SK-N-SH (cell line): ENCODE measurements around the gene HMMR. TPM values are rescaled to one million over a fixed set of nuclear protein-coding genes. Genes with fewer than 3 reads are reported as not detected.

Experiments used
- CTCF ChIA-PET: fragments of 300-600, 350-600 bp; formaldehyde crosslinking; extraction: SDS; loops from one replicate; lab custom pipeline; 2021; lab: Yijun Ruan, JAX
- POLR2A ChIA-PET: fragments of 350-600 bp; sonication (Branson Sonifier 250); formaldehyde crosslinking; extraction: SDS; loops from one replicate; lab custom pipeline; 2020; ENCODE audit warnings: antibody characterized with exemption, inconsistent platforms; lab: Yijun Ruan, JAX
- DNase-seq: peaks from one replicate; pipeline ENCODE4 v3.0.0; 2012
- H2AFZ ChIP-seq: fragments of 200-600 bp; sonication (generic); 2 replicates; pipeline ENCODE4 v1.8.1; 2016; ENCODE audit warnings: antibody characterized with exemption, mild to moderate bottlenecking, low read depth
- H3F3A ChIP-seq: fragments of 200-600 bp; sonication (generic); replicated peaks from 2 replicates; pipeline ENCODE3; 2016; ENCODE audit warnings: antibody characterized with exemption, mild to moderate bottlenecking; ENCODE audit not compliant: insufficient read depth
- H3K27ac ChIP-seq, 2 experiments: fragments of 200-500 bp in 1 of 2; fragments of 200-600 bp in 1 of 2; sonication (Bioruptor generic) in 1 of 2; sonication (generic), shearing (Covaris generic) in 1 of 2; 2 replicates each; pipeline versions ENCODE4 v1.5.1 to v1.6.1; 2014 to 2016; ENCODE audit warnings: low read depth in 2 of 2, inconsistent platforms in 1 of 2, low read length in 1 of 2, mild to moderate bottlenecking in 1 of 2, mixed read lengths in 1 of 2
- H3K27me3 ChIP-seq: fragments of 200-600 bp; sonication (generic), shearing (Covaris generic); 2 replicates; pipeline ENCODE4 v1.6.1; 2016; ENCODE audit warnings: mixed run types; ENCODE audit not compliant: insufficient read depth
- H3K36me3 ChIP-seq, 2 experiments: fragments of 200-500 bp in 1 of 2; fragments of 200-600 bp in 1 of 2; sonication (Bioruptor generic) in 1 of 2; sonication (generic) in 1 of 2; replicated peaks in 1 of 2; 2 replicates each; pipeline versions ENCODE3 to v1.5.1; 2014 to 2016; ENCODE audit warnings: low read length in 1 of 2, mild to moderate bottlenecking in 1 of 2; ENCODE audit not compliant: insufficient read depth in 2 of 2, control insufficient read depth in 1 of 2
- H3K4me1 ChIP-seq, 2 experiments: fragments of 200-500 bp in 1 of 2; fragments of 200-600 bp in 1 of 2; sonication (Bioruptor generic) in 1 of 2; sonication (generic), shearing (Covaris generic) in 1 of 2; 2 replicates each; pipeline versions ENCODE4 v1.5.1 to v1.6.1; 2014 to 2016; ENCODE audit warnings: low read depth in 1 of 2, low read length in 1 of 2, mixed run types in 1 of 2; ENCODE audit not compliant: insufficient read depth in 2 of 2, control insufficient read depth in 1 of 2
- H3K4me2 ChIP-seq: fragments of 200-600 bp; sonication (generic), shearing (Covaris generic); 2 replicates; pipeline ENCODE4 v1.6.1; 2017; ENCODE audit warnings: mixed run types
- H3K4me3 ChIP-seq, 2 experiments: fragments of 200-500 bp in 1 of 2; fragments of 200-600 bp in 1 of 2; sonication (Bioruptor generic) in 1 of 2; sonication (generic), shearing (Covaris generic) in 1 of 2; 2 replicates each; pipeline versions ENCODE4 v1.5.1 to v1.8.1; 2014 to 2016; ENCODE audit warnings: low read depth in 2 of 2, inconsistent platforms in 1 of 2, low read length in 1 of 2, mild to moderate bottlenecking in 1 of 2, mixed read lengths in 1 of 2, moderate library complexity in 1 of 2
- H3K79me2 ChIP-seq: fragments of 200-600 bp; sonication (generic); 2 replicates; pipeline ENCODE4 v1.8.1; 2017; ENCODE audit warnings: mild to moderate bottlenecking; ENCODE audit not compliant: insufficient read depth
- H3K9ac ChIP-seq: fragments of 200-600 bp; sonication (generic); 2 replicates; pipeline ENCODE4 v1.6.1; 2017; ENCODE audit warnings: mixed run types
- H3K9me2 ChIP-seq: fragments of 200-600 bp; sonication (generic); 2 replicates; pipeline ENCODE4 v1.6.1; 2017; ENCODE audit warnings: mixed run types
- H3K9me3 ChIP-seq: fragments of 200-600 bp; sonication (generic); 2 replicates; pipeline ENCODE4 v1.6.1; 2017; ENCODE audit warnings: mixed run types, mild to moderate bottlenecking, moderate library complexity
- H4K20me1 ChIP-seq: fragments of 200-600 bp; sonication (generic); 2 replicates; pipeline ENCODE4 v1.6.1; 2017; ENCODE audit warnings: mild to moderate bottlenecking, mixed run types; ENCODE audit not compliant: insufficient read depth
- CTCF ChIP-seq: fragments of 200-600 bp; sonication (generic); IDR thresholded peaks from 2 replicates; pipeline ENCODE4 v1.6.1; 2017; ENCODE audit warnings: antibody characterized with exemption, mild to moderate bottlenecking, moderate library complexity
- ELF1 ChIP-seq: IDR thresholded peaks from 2 replicates; pipeline ENCODE4 v1.4.0; 2012
- EZH2phosphoT487 ChIP-seq: fragments of 200-600 bp; sonication (generic); IDR thresholded peaks from 2 replicates; pipeline ENCODE4 v1.6.1; 2017; ENCODE audit warnings: low read depth, mixed run types, mild to moderate bottlenecking, antibody characterized with exemption, moderate library complexity, borderline replicate concordance
- FOSL2 ChIP-seq: IDR thresholded peaks from 2 replicates; pipeline ENCODE4 v1.4.0; 2012; ENCODE audit warnings: low read depth, mild to moderate bottlenecking, moderate library complexity, borderline replicate concordance
- FOXJ3 ChIP-seq: sonication (generic); formaldehyde crosslinking; IDR thresholded peaks from 2 replicates; pipeline ENCODE4 v1.5.1; 2020; ENCODE audit warnings: mild to moderate bottlenecking, missing genetic modification reagents
- GABPA ChIP-seq: IDR thresholded peaks from 2 replicates; pipeline ENCODE4 v1.4.0; 2012; ENCODE audit warnings: low read depth, mild to moderate bottlenecking
- IRF3 ChIP-seq: fragments of 150-350 bp; IDR thresholded peaks from 2 replicates; pipeline ENCODE4 v1.6.1; 2016; ENCODE audit warnings: mild to moderate bottlenecking, low read depth, low read length
- JUND ChIP-seq: IDR thresholded peaks from 2 replicates; pipeline ENCODE4 v1.4.0; 2012
- MAX ChIP-seq: IDR thresholded peaks from 2 replicates; pipeline ENCODE4 v1.4.0; 2012; ENCODE audit warnings: low read depth
- MXI1 ChIP-seq: IDR thresholded peaks from 2 replicates; pipeline ENCODE4 v1.6.1; 2012; ENCODE audit warnings: mild to moderate bottlenecking, low read depth, low read length, improper control_type of control experiment
- NFIC ChIP-seq: IDR thresholded peaks from 2 replicates; pipeline ENCODE4 v1.4.0; 2012; ENCODE audit warnings: borderline replicate concordance
- POLR2AphosphoS5 ChIP-seq: IDR thresholded peaks from 2 replicates; pipeline ENCODE4 v1.6.1; 2012; ENCODE audit warnings: low read depth, low read length
- RAD21 ChIP-seq: IDR thresholded peaks from 2 replicates; pipeline ENCODE4 v1.6.1; 2012; ENCODE audit warnings: mild to moderate bottlenecking, low read length
- REST ChIP-seq: IDR thresholded peaks from 2 replicates; pipeline ENCODE4 v1.6.1; 2012; ENCODE audit warnings: mild to moderate bottlenecking, low read depth, low read length, moderate library complexity
- RFX5 ChIP-seq: IDR thresholded peaks from 2 replicates; pipeline ENCODE4 v1.6.1; 2012; ENCODE audit warnings: mild to moderate bottlenecking, improper control_type of control experiment, low read length
- SIN3A ChIP-seq: IDR thresholded peaks from 2 replicates; pipeline ENCODE4 v1.6.1; 2012; ENCODE audit warnings: low read depth, mild to moderate bottlenecking, low read length, moderate library complexity, borderline replicate concordance
- SMC3 ChIP-seq: IDR thresholded peaks from 2 replicates; pipeline ENCODE4 v1.6.1; 2012; ENCODE audit warnings: low read depth, low read length, improper control_type of control experiment
- TAF1 ChIP-seq: IDR thresholded peaks from 2 replicates; pipeline ENCODE4 v1.6.1; 2012; ENCODE audit warnings: low read depth, mild to moderate bottlenecking, low read length, moderate library complexity, borderline replicate concordance
- TCF12 ChIP-seq: IDR thresholded peaks from 2 replicates; pipeline ENCODE4 v1.4.0; 2012
- YY1 ChIP-seq: IDR thresholded peaks from 2 replicates; pipeline ENCODE4 v1.4.0; 2012; ENCODE audit warnings: low read depth, mild to moderate bottlenecking
- WGBS: methylation state at CpG from one replicate; pipeline ENCODE4 v1.1.6; 2017; ENCODE audit warnings: low lambda C conversion rate; 5-methylcytosine and 5-hydroxymethylcytosine counted together
- polyA plus RNA-seq, 3 experiments: library from polyadenylated mRNA; depleted of rRNA; stranded (reverse); fragments of >200 nt; gene quantifications; 2 replicates each; pipeline ENCODE4 v1.2.3, GENCODE V29; 2012

Gene HMMR
- polyA plus RNA-seq, 1 of the 3 experiments (the other 2 are of a cell fraction): 7.7 TPM

GRCh38 chr5:163505049-163505367 is 44.6 kb downstream of the HMMR start (continued):
- TF ChIP-seq REST: no peak
- TF ChIP-seq, all 33 proteins: peak for 0

- peaks cover 45% of the 10 kb centered on the region for H4K20me1 ChIP-seq
- no peaks in the 10 kb centered on the region for H3K9me2 ChIP-seq
- POLR2A ChIA-PET: interaction anchor here (0.7 to 2.1 kb wide), 4 partner anchors 45 to 84 kb away, joined by 3 to 11 read pairs (median 3); partner anchors contain the start of genes CCNG1, HMMR and NUDCD2
- H3K4me2 ChIP-seq: peak within 1 kb of the TSS; percentile 87
- peaks cover 13% of the 10 kb centered on the region for H3F3A ChIP-seq
- H3K79me2 ChIP-seq: peaks cover 61% of the 10 kb centered on the region
- DNase-seq: peak; percentile 94
- CTCF ChIA-PET: interaction anchor here (0.6 to 1.4 kb wide), 6 partner anchors 11 to 1786 kb away, joined by 3 to 6 read pairs (median 4); no protein-coding TSS in a partner anchor
- peak within 1 kb of the TSS; percentile 92 to 95 for H3K27ac ChIP-seq
- peaks cover 0 to 2% of the 10 kb centered on the region in 2 experiments for H3K36me3 ChIP-seq
- peak within 1 kb of the TSS; percentile 97 for H2AFZ ChIP-seq
- H3K4me1 ChIP-seq: peaks cover 18 to 26% of the 10 kb centered on the region in 2 experiments
- WGBS: 1% methylated on average over 12 of the region's 64 CpGs
- H3K9me3 ChIP-seq: no peaks in the 10 kb centered on the region
- H3K9ac ChIP-seq: peak within 1 kb of the TSS; percentile 87
- peak within 1 kb of the TSS; percentile 70 to 86 for H3K4me3 ChIP-seq
- no peaks in the 10 kb centered on the region for H3K27me3 ChIP-seq
- TF ChIP-seq EZH2phosphoT487 (no peak), TCF12 (no peak), NFIC (no peak), REST (peak; percentile 20; the same call in 1 of the 2 replicates), MXI1 (peak; percentile 37; the same call in 1 of the 2 replicates), IRF3 (0 out of 2 replicates have a peak, but pooled peaks have one; percentile 41), MAX (peak; percentile 85), RFX5 (0 out of 2 replicates have a peak, but pooled peaks have one; percentile 17), RAD21 (no peak), JUND (no peak), POLR2AphosphoS5 (peak; percentile 90), SMC3 (no peak), FOXJ3 (CRISPR knock-in tag) (peak; percentile 73; the same call in 1 of the 2 replicates), GABPA (peak; percentile 81), YY1 (peak; percentile 20; the same call in 1 of the 2 replicates), SIN3A (no peak; the same call in 1 of the 2 replicates), FOSL2 (no peak), ELF1 (peak; percentile 97), TAF1 (peak; percentile 61; the same call in 1 of the 2 replicates), CTCF (peak; percentile 63)
Observed at GRCh38 chr5:163505368-163506094, 45.1 kb downstream of the HMMR start, which contains the start of gene MAT2B. Gene MAT2B (plus strand): TSS chr5:163505619. CDS start chr5:163505687, 68 bp downstream.
